GM19023 (cell line): ENCODE data around the gene OR10P1.

ENCODE experiments used
- ATAC-seq: cut with Tn5 transposase; IDR thresholded peaks from one replicate; pipeline ENCODE4 v1.9.1; 2021; ENCODE audit warnings: mild to moderate bottlenecking, moderate library complexity; ENCODE audit not compliant: unreplicated experiment

The OR10P1 gene

GRCh38 chr12:55684761-55685370 is 48.2 kb downstream of the OR10P1 start:
- ATAC-seq, result no peak

GRCh38 chr12:55685671-55686070 is 49.0 kb downstream of the OR10P1 start:
- ATAC-seq, result no peak

GRCh38 chr12:55686366-55687010 is 49.8 kb downstream of the OR10P1 start:
- no peak for ATAC-seq
